B cell (primary cell): Measurements from ENCODE around the gene OR7A5. TPM values are rescaled to one million over a fixed set of nuclear protein-coding genes. Genes with fewer than 3 reads are reported as not detected.
A peak's percentile ranks its signal among the peaks of the same experiment; 100 is the strongest.

Source experiments
- ATAC-seq: fragments of 200-7000 bp; cut with Tn5 transposase; one replicate; pipeline ENCODE4 v1.10.0; 2021; ENCODE audit warnings: low read depth, mild to moderate bottlenecking, moderate number of reproducible peaks, moderate library complexity
- CTCF ChIA-PET: fragments of 350-600 bp; sonication (Branson Sonifier 250); formaldehyde crosslinking; loops from one replicate; lab custom pipeline; 2021; ENCODE audit warnings: antibody characterized with exemption, inconsistent platforms; lab: Charles Lee
- POLR2A ChIA-PET: fragments of 350-600 bp; sonication (Branson Sonifier 250); formaldehyde crosslinking; loops from one replicate; lab custom pipeline; 2021; ENCODE audit warnings: antibody characterized with exemption; lab: Charles Lee
- DNase-seq: peaks from one replicate; pipeline ENCODE4 v3.0.0; 2013
- H2AFZ ChIP-seq: 2 replicates; pipeline ENCODE4 v1.6.1; 2012; ENCODE audit warnings: mild to moderate bottlenecking, low read depth, low read length; ENCODE audit not compliant: insufficient read depth, poor library complexity, severe bottlenecking
- H3K27ac ChIP-seq, 2 donors: 1 replicate in 1 of 2; 2 replicates in 1 of 2; pipeline ENCODE4 v1.5.1; 2012 to 2013; ENCODE audit warnings: low read length in 2 of 2, mild to moderate bottlenecking in 2 of 2, moderate library complexity in 1 of 2
- H3K27me3 ChIP-seq, 4 experiments: fragments of 200-600 bp in 1 of 4; sonication (generic) in 1 of 4; replicated peaks in 1 of 4; 1 replicate in 2 of 4; 2 replicates in 2 of 4; pipeline versions ENCODE4 v1.6.1 to v1.7.0; 2013 to 2016; ENCODE audit warnings: low read length in 3 of 4, mild to moderate bottlenecking in 2 of 4, mixed read lengths in 1 of 4, moderate library complexity in 1 of 4; ENCODE audit not compliant: insufficient read depth in 4 of 4, control insufficient read depth in 3 of 4; ENCODE audit errors: control extremely low read depth in 1 of 4
- H3K36me3 ChIP-seq, 2 experiments: replicated peaks in 1 of 2; 1 replicate in 1 of 2; 2 replicates in 1 of 2; pipeline versions ENCODE4 v1.6.1 to v1.7.1; 2013; ENCODE audit warnings: low read length in 1 of 2; ENCODE audit not compliant: insufficient read depth in 2 of 2, control insufficient read depth in 1 of 2; ENCODE audit errors: control extremely low read depth in 1 of 2, extremely low read depth in 1 of 2
- H3K4me1 ChIP-seq, 2 donors: fragments of 200-600 bp in 1 of 2; sonication (generic) in 1 of 2; 1 replicate in 1 of 2; 2 replicates in 1 of 2; pipeline versions ENCODE4 v1.5.1 to v1.6.1; 2013 to 2017; ENCODE audit warnings: low read length in 2 of 2; ENCODE audit not compliant: control insufficient read depth in 2 of 2, insufficient read depth in 2 of 2
- H3K4me2 ChIP-seq: replicated peaks from 2 replicates; pipeline ENCODE3; 2012; ENCODE audit warnings: mild to moderate bottlenecking, low read depth, low read length; ENCODE audit not compliant: poor library complexity, severe bottlenecking
- H3K4me3 ChIP-seq, 5 experiments: fragments of 200-600 bp in 1 of 5; sonication (generic) in 1 of 5; 1 replicate in 3 of 5; 2 replicates in 2 of 5; pipeline versions ENCODE4 v1.5.1 to v1.7.0; 2011 to 2016; ENCODE audit warnings: low read length in 4 of 5, mild to moderate bottlenecking in 4 of 5, low read depth in 2 of 5, control low read depth in 1 of 5, moderate library complexity in 1 of 5; ENCODE audit not compliant: insufficient read depth in 1 of 5; ENCODE audit errors: control extremely low read depth in 1 of 5, extremely low read depth in 1 of 5
- H3K79me2 ChIP-seq: fragments of 200-600 bp; sonication (generic); one replicate; pipeline ENCODE4 v1.6.0; 2016; ENCODE audit warnings: low read length; ENCODE audit not compliant: control insufficient read depth, insufficient read depth
- H3K9ac ChIP-seq: fragments of 200-600 bp; sonication (generic); 2 replicates; pipeline ENCODE4 v1.6.1; 2017; ENCODE audit warnings: mild to moderate bottlenecking, low read length, moderate library complexity
- H3K9me3 ChIP-seq, 3 donors: one replicate each; pipeline versions ENCODE4 v1.6.1 to v1.7.1; 2013; ENCODE audit warnings: low read length in 2 of 3; ENCODE audit not compliant: control insufficient read depth in 2 of 3, insufficient read depth in 1 of 3; ENCODE audit errors: control extremely low read depth in 1 of 3
- H4K20me1 ChIP-seq: 2 replicates; pipeline ENCODE4 v1.6.0; 2012; ENCODE audit warnings: mild to moderate bottlenecking, low read length; ENCODE audit not compliant: insufficient read depth, control insufficient read depth, poor library complexity, severe bottlenecking
- H3K27ac Mint-ChIP-seq: one replicate; pipeline ENCODE4 v1.8.0; 2021; ENCODE audit warnings: mixed read lengths
- H3K27me3 Mint-ChIP-seq: one replicate; pipeline ENCODE4 v1.8.0; 2021; ENCODE audit warnings: mixed read lengths
- H3K4me1 Mint-ChIP-seq: one replicate; pipeline ENCODE4 v1.8.0; 2021; ENCODE audit warnings: mixed read lengths
- H3K4me3 Mint-ChIP-seq: one replicate; pipeline ENCODE4 v1.8.0; 2021; ENCODE audit warnings: mixed read lengths
- H3K9me3 Mint-ChIP-seq: one replicate; pipeline ENCODE4 v1.8.0; 2022; ENCODE audit warnings: mixed read lengths; ENCODE audit not compliant: insufficient read depth
- CTCF ChIP-seq: fragments of 200-600 bp; IDR thresholded peaks from one replicate; pipeline ENCODE4 v1.8.0; 2022; ENCODE audit warnings: antibody characterized with exemption, mild to moderate bottlenecking
- EZH2 ChIP-seq: IDR thresholded peaks from 2 replicates; pipeline ENCODE4 v1.6.1; 2012; ENCODE audit warnings: borderline replicate concordance, low read depth, mild to moderate bottlenecking, moderate library complexity, low read length; ENCODE audit not compliant: insufficient read depth, poor library complexity, severe bottlenecking
- WGBS: methylation state at CpG from one replicate; pipeline ENCODE4 v1.1.5; 2013; ENCODE audit warnings: missing lambda C conversion rate; ENCODE audit not compliant: insufficient coverage; 5-methylcytosine and 5-hydroxymethylcytosine counted together
- intact Hi-C: fragments of 100-400 bp; cut with micrococcal nuclease; formaldehyde crosslinking; loops from one replicate; pipeline ENCODE4 v1.10.0; 2022
- polyA plus RNA-seq: library from polyadenylated mRNA; depleted of rRNA; stranded (reverse); fragments of >200 nt; gene quantifications from 2 replicates; pipeline ENCODE4 v1.2.3, GENCODE V29; 2012
- total RNA-seq, 2 donors: library from RNA; stranded (reverse); fragments of 120-200 nt in 1 of 2; gene quantifications; 1 replicate in 1 of 2; 2 replicates in 1 of 2; pipeline versions ENCODE4 v1.2.3 to v1.2.4, GENCODE V29; 2013 to 2022

The OR7A5 gene
- total and polyA plus RNA-seq, 2 donors (not counting 1 experiment from before 2014, with no cell fraction given) = not detected

- intact Hi-C loops = no loop called here
- no peaks in the 10 kb centered on the region for H3K36me3 ChIP-seq
- TF ChIP-seq EZH2 (no peak), CTCF (no peak)
- Mint-ChIP-seq H3K27me3 (peaks cover 21% of the 10 kb centered on the region), H3K27ac (peak overlapping the region; percentile 61), H3K4me3 (no peak overlapping the region), H3K9me3 (no peaks in the 10 kb centered on the region), H3K4me1 (peaks cover 8% of the 10 kb centered on the region)
- no peak overlapping the region for H3K27ac ChIP-seq
- CTCF ChIA-PET = interaction anchor here (0.6 to 0.7 kb wide), 2 partner anchors 21 to 44 kb away, joined by 3 read pairs; no protein-coding TSS in a partner anchor
- ATAC-seq (peak; percentile 24), DNase-seq (peak; percentile 25)
- no peak overlapping the region for H2AFZ ChIP-seq
- WGBS = 39% methylated on average over 4 of the region's 4 CpGs
- no peak overlapping the region for H3K4me2 ChIP-seq
- no peak overlapping the region for H3K4me3 ChIP-seq
- H4K20me1 ChIP-seq = no peaks in the 10 kb centered on the region
- H3K4me1 ChIP-seq = no peaks in the 10 kb centered on the region
- no peak overlapping the region for H3K9ac ChIP-seq
- H3K9me3 ChIP-seq = no peaks in the 10 kb centered on the region
- POLR2A ChIA-PET = no interaction called here
- peaks cover 0 to 3% (median under 1%) of the 10 kb centered on the region in 4 experiments for H3K27me3 ChIP-seq
- H3K79me2 ChIP-seq = no peaks in the 10 kb centered on the region
Measured at GRCh38 chr19:14830702-14831101, 4.3 kb downstream of the OR7A5 start.

- Histone ChIP-seq H3K36me3 (no peaks in the 10 kb centered on the region), H3K27me3 (peaks cover 0 to 10% (median 3%) of the 10 kb centered on the region in 4 experiments), H3K9me3 (peaks cover 0 to 3% (median 0%) of the 10 kb centered on the region in 3 donors), H3K4me3 (no peak overlapping the region), H4K20me1 (no peaks in the 10 kb centered on the region), H3K4me1 (no peaks in the 10 kb centered on the region), H2AFZ (no peak overlapping the region), H3K27ac (no peak overlapping the region), H3K9ac (no peak overlapping the region), H3K79me2 (no peaks in the 10 kb centered on the region), H3K4me2 (no peak overlapping the region)
- ChIA-PET POLR2A (no interaction called here), CTCF (no interaction called here)
- intact Hi-C loops = no loop called here
- peaks cover 8% of the 10 kb centered on the region for H3K4me1 Mint-ChIP-seq
- DNase-seq (no peak), ATAC-seq (no peak)
- H3K27me3 Mint-ChIP-seq = peaks cover 42% of the 10 kb centered on the region
- no peaks in the 10 kb centered on the region for H3K9me3 Mint-ChIP-seq
- WGBS = no CpG with 5 or more reads among the region's 2 CpGs
- TF ChIP-seq EZH2 = no peak
- no peak for TF ChIP-seq CTCF
- H3K4me3 Mint-ChIP-seq = no peak overlapping the region
- H3K27ac Mint-ChIP-seq = no peak overlapping the region
Measured at GRCh38 chr19:14826006-14826405, 9.0 kb downstream of the OR7A5 start.
